GM18907 (cell line): ENCODE measurements around the gene APBB2.

Experiments
- ATAC-seq: cut with Tn5 transposase; IDR thresholded peaks from one replicate; pipeline ENCODE4 v1.9.1; 2021; ENCODE audit warnings: mild to moderate bottlenecking, moderate library complexity; ENCODE audit not compliant: unreplicated experiment

Gene APBB2

GRCh38 chr4:41216294-41217019 lies 2.1 kb upstream of the APBB2 start:
- ATAC-seq = peak; percentile 62

- no peak for ATAC-seq
Observed at GRCh38 chr4:41215969-41216293, 1.6 kb upstream of the APBB2 start.

- no peak for ATAC-seq
Observed at GRCh38 chr4:41215155-41215554, 813 bp upstream of the APBB2 start.

- ATAC-seq = peak; percentile 4
Observed at GRCh38 chr4:41214825-41215146, 444 bp upstream of the APBB2 start.

GRCh38 chr4:41213625-41214135 lies 662 bp downstream of the APBB2 start:
- peak; percentile 12 for ATAC-seq

- peak; percentile 32 for ATAC-seq
Observed at GRCh38 chr4:41212616-41213203, 1.6 kb downstream of the APBB2 start.

GRCh38 chr4:41211951-41212615 lies 2.3 kb downstream of the APBB2 start:
- no peak for ATAC-seq

GRCh38 chr4:41209901-41210300 lies 4.4 kb downstream of the APBB2 start:
- no peak for ATAC-seq

GRCh38 chr4:41209187-41209586 lies 5.2 kb downstream of the APBB2 start:
- ATAC-seq = no peak

- ATAC-seq = no peak
Observed at GRCh38 chr4:41207291-41207831, 7.0 kb downstream of the APBB2 start.

- ATAC-seq = no peak
Observed at GRCh38 chr4:41205854-41206460, 8.4 kb downstream of the APBB2 start.

- no peak for ATAC-seq
Observed at GRCh38 chr4:41205130-41205529, 9.2 kb downstream of the APBB2 start.

GRCh38 chr4:41204400-41204978 lies 9.9 kb downstream of the APBB2 start:
- ATAC-seq = no peak

GRCh38 chr4:41203841-41204240 lies 10.5 kb downstream of the APBB2 start:
- ATAC-seq = no peak

- no peak for ATAC-seq
Observed at GRCh38 chr4:41202820-41203568, 11.3 kb downstream of the APBB2 start.

- ATAC-seq = no peak
Observed at GRCh38 chr4:41202356-41202755, 12.0 kb downstream of the APBB2 start.

- ATAC-seq = no peak
Observed at GRCh38 chr4:41200486-41201017, 13.8 kb downstream of the APBB2 start.

GRCh38 chr4:41199788-41200187 lies 14.6 kb downstream of the APBB2 start:
- no peak for ATAC-seq

GRCh38 chr4:41197996-41198395 lies 16.3 kb downstream of the APBB2 start:
- no peak for ATAC-seq

GRCh38 chr4:41197495-41197894 lies 16.8 kb downstream of the APBB2 start:
- no peak for ATAC-seq
